Motor neuron (in vitro differentiated cells): ENCODE results near the gene KLHL13. TPM values are rescaled to one million over a fixed set of nuclear protein-coding genes. Genes with fewer than 3 reads are reported as not detected.
"Not testable (repeated sequence)": the region's sequence is repeated elsewhere in the genome, so short reads cannot be mapped to it uniquely, and the experiment has no call there.

Experiments used
- ATAC-seq, 8 experiments: fragments of 200-7000 bp; cut with Tn5 transposase; replicated peaks in 6 of 8; 2 replicates each; pipeline ENCODE4 v1.8.0; 2021; ENCODE audit warnings: mild to moderate bottlenecking in 8 of 8, moderate library complexity in 8 of 8
- H3K27ac ChIP-seq, 2 donors: fragments of 250-450 bp; sonication (Bioruptor Pico); 2 replicates each; pipeline ENCODE4 v1.9.0; 2021; ENCODE audit warnings: antibody characterized with exemption in 2 of 2, mild to moderate bottlenecking in 2 of 2, moderate library complexity in 1 of 2
- H3K4me1 ChIP-seq, 2 donors: fragments of 250-450 bp; sonication (Bioruptor Pico); replicated peaks in 1 of 2; 2 replicates each; pipeline ENCODE4 v1.6.1; 2021; ENCODE audit warnings: antibody characterized with exemption in 2 of 2, mild to moderate bottlenecking in 2 of 2, moderate library complexity in 1 of 2
- H3K4me3 ChIP-seq, 5 donors: fragments of 250-450 bp; sonication (Bioruptor Pico); 2 replicates each; pipeline ENCODE4 v1.9.0; 2021; ENCODE audit warnings: antibody characterized with exemption in 5 of 5, mild to moderate bottlenecking in 5 of 5, moderate library complexity in 4 of 5
- WGBS, 10 experiments: fragments of 450-650 bp; shearing (Covaris generic); methylation state at CpG; one replicate each; pipeline ENCODE4 v1.0.0; 2022; 5-methylcytosine and 5-hydroxymethylcytosine counted together
- in situ Hi-C, 9 experiments: fragments of 400-800 bp; cut with MboI; loops; one replicate each; pipeline ENCODE4 v1.15.0; 2021; ENCODE audit warnings: low sequenced_read_pairs in 9 of 9, low pct_unique_long_range_greater_than_20kb in 2 of 9; ENCODE audit not compliant: unreplicated experiment in 9 of 9
- total RNA-seq, 8 experiments: library from RNA; unstranded; fragments of 300-600 nt; gene quantifications; 2 replicates each; pipeline versions ENCODE4 v1.2.3 to v1.2.4, GENCODE V29; 2022

Gene KLHL13
- total RNA-seq, 8 experiments from 2014 or later = 0.35 to 47.1 (median 26.8) TPM

DNA sequence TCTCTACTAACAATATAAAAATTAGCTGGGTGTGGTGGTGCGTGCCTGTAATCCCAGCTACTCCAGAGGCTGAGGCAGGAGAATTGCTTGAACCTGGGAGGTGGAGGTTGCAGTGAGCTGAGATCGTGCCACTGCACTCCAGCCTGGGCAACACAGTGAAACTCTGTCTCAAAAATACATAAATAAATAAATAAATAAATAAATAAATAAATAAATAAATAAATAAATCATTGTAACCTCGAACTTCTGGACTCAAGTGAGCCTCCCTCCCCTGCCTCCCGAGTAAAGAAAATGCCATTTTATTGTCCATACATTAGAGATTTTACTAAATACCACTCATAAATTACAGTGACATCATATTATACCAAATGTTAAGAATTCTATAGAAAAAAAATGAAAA, 7.6 kb upstream of the KLHL13 start:
- H3K4me1 ChIP-seq, H3K27ac ChIP-seq, H3K4me3 ChIP-seq, in situ Hi-C loops, ATAC-seq: not testable (repeated sequence)
- WGBS, 10 experiments = 17 to 100% (median 63%) methylated on average over 1 to 2 of the region's 4 CpGs; no CpG with 5 or more reads in 5 of the 10 experiments

DNA sequence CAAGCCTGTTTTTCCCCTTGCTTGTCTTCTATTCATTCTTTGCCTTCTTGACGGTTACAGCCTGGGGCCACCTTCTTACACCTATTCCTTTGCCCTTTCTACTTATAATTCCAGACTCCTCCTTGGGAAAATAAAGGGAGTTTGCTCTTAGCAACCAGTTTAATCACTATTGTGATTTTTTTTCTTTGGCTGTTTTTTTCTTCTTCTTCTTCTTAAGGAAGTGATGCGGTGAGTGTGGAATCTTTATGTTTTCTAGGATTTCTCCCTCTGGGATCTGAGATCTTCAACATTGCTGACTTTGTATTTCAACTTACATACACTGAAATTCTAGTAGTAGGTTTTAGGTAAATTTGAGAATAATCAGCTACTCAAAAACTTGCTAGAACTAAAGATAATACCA, 1.1 kb upstream of the KLHL13 start:
- ATAC-seq = no peak
- in situ Hi-C loops = no loop called here
- Histone ChIP-seq H3K27ac (no peak overlapping the region), H3K4me3 (no peak overlapping the region), H3K4me1 (no peaks in the 10 kb centered on the region)
- whole genome bisulfite sequencing, 10 experiments = 45 to 80% (median 64%) methylated on average over 1 to 2 of the region's 2 CpGs; no CpG with 5 or more reads in 6 of the 10 experiments

DNA sequence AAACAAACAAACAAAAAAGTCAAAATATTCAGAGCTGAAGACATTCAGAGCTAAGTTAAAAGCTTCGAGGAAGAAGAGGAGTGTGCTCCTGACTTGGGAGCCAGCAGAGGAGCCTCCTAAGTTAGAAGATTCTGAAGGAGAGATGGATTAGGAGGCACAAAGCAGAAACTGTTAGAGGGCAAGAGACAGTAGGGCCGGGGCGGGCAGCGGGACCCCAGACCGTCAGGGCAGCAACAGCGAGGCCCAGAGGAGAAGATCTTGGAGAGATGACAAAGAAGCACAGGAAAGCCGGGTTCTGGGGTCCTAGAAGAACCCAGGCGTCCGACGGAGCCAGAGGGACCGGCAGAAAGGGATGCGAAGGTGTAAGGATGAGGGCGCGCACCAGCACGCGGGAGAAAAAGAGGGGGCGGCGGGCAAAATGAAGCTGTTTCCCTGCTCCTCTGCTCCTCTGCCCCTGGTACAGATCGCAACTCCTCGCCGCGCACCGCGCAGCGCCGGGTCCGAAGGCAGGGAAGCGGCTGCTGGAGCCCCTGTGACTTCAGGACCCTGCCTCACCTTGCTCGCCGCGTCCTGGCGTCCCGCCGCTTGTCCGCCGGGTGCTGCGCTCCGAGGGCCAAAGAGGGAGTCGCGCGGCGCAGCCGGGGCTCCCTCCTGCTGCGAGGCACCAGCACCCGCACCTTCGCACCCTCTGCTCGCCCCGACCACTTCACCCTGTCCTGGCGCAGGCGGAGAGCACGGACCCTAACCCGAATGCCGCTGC, 477 bp downstream of the KLHL13 start:
- in situ Hi-C loops = no loop called here
- peak; percentile 27 to 75 (median 68) for ATAC-seq
- peak overlapping the region; percentile 47 to 74 for H3K27ac ChIP-seq
- H3K4me3 ChIP-seq = peak overlapping the region; percentile 77 to 95 (median 92)
- 20% methylated on average over 11 of the region's 53 CpGs; no CpG with 5 or more reads in 9 of the 10 experiments for WGBS, 10 experiments
- no peaks in the 10 kb centered on the region for H3K4me1 ChIP-seq

DNA sequence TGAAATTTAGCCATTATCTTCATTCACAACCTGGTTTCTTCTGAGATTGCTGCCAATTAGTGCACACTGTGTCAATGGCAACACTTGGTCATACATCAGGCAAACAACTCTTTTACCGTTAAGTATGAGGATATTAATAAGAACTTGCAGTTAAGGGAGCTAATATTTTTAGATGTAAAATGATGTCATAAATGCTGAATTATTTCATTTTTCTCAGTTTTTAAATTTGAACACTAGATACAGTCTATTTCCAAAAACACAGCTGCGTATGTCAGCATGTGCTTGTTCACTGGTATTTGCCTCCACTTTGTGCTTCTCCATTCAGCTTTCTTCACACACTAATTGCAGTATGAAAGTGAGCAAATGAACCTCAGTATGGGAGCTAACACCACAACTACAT, 1.6 kb downstream of the KLHL13 start:
- no peaks in the 10 kb centered on the region for H3K4me1 ChIP-seq
- WGBS, 10 experiments = 36 to 80% methylated on average over 1 to 2 of the region's 2 CpGs; no CpG with 5 or more reads in 8 of the 10 experiments
- peak overlapping the region; percentile 77 to 95 (median 92) for H3K4me3 ChIP-seq
- no peak for ATAC-seq
- in situ Hi-C loops = no loop called here
- no peak overlapping the region for H3K27ac ChIP-seq

DNA sequence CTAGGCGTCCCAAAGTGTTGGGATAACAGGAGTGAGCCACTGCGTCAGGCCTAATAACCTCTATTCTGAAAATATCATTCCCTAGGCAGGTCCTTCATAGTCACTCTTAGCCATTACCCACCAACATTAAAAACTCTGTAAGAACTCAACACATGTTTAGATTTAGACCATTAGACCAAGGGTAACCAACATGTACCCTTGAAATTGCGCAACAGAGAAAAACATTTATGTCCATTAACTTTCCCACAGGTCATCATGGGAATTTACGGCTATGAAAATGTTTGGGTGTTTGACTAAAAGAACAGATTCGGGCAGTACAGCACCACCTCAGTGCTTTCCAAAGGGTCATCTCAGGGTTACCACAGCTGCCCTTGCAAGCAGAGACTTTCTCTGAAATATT, 7.5 kb downstream of the KLHL13 start:
- in situ Hi-C loops = no loop called here
- no peaks in the 10 kb centered on the region for H3K4me1 ChIP-seq
- WGBS, 10 experiments = 40 to 100% (median 84%) methylated on average over 1 to 4 of the region's 5 CpGs; no CpG with 5 or more reads in 6 of the 10 experiments
- no peak overlapping the region for H3K4me3 ChIP-seq
- ATAC-seq = no peak
- no peak overlapping the region for H3K27ac ChIP-seq

DNA sequence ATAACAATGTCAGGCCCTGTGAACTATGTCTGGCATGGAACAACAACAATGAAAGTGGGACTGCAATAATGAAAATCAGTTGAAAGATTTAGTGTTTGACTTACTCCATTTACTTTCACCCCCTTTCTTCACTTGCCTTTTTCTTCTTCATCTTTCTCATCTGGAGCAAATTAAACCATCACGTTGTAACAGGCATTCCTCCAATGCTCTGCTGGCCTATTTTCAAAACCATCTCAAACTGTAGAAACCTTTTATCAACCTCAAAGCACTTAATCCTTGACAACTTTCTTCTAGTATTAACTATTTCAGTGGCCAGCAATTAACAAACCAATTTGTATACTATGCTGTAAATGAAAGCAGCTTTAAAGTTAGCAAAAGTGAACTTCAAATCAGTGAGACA, 8.3 kb downstream of the KLHL13 start:
- 0 to 100% (median 25%) methylated on average over 1 of the region's 1 CpG; no CpG with 5 or more reads in 4 of the 10 experiments for WGBS, 10 experiments
- in situ Hi-C loops = no loop called here
- Histone ChIP-seq H3K27ac (no peak overlapping the region), H3K4me1 (no peaks in the 10 kb centered on the region), H3K4me3 (no peak overlapping the region)
- no peak for ATAC-seq

DNA sequence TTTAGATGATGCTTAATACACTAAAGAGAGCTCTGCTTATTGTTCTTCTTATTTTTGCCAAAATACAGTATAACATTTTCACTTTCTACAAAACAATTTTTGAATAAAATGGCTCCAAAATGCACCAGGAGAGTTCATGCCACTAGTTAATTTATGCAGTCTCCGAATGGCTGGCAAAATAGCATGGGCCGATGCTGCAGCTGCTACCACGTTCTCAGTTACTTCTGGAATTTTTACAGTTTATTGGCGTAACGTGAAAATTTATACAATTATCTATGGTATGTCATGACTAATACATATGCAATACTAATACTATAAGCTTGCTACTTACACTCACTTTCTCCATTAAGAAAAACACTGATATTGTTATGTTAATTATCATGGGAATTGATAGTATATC, 16.5 kb downstream of the KLHL13 start:
- no peaks in the 10 kb centered on the region for H3K4me1 ChIP-seq
- ATAC-seq = no peak
- no peak overlapping the region for H3K27ac ChIP-seq
- in situ Hi-C loops = no loop called here
- no peak overlapping the region for H3K4me3 ChIP-seq
- WGBS, 10 experiments = 56 to 90% (median 74%) methylated on average over 2 to 5 of the region's 5 CpGs; no CpG with 5 or more reads in 6 of the 10 experiments

DNA sequence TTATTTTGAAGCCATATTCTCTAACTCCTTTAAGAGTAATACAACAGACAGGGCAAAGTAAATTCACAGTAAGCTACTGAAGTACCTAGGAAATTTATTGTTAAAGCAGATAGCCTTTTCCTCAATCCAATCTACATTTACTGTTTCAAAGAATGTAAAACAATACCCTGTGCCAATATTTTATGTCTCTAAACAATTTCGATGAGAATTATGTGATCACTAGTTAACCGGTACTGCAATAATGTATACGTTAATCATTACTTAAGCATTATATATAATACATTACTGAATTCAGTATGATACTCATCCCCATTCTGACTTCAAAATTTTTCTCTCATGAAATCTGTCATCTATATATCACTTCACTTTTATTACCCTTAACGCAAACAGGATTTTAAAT, 28.5 kb downstream of the KLHL13 start:
- H3K27ac ChIP-seq = no peak overlapping the region
- 17 to 100% (median 61%) methylated on average over 2 to 4 of the region's 4 CpGs; no CpG with 5 or more reads in 3 of the 10 experiments for WGBS, 10 experiments
- H3K4me1 ChIP-seq = no peaks in the 10 kb centered on the region
- no peak overlapping the region for H3K4me3 ChIP-seq
- ATAC-seq = no peak
- in situ Hi-C loops = no loop called here

DNA sequence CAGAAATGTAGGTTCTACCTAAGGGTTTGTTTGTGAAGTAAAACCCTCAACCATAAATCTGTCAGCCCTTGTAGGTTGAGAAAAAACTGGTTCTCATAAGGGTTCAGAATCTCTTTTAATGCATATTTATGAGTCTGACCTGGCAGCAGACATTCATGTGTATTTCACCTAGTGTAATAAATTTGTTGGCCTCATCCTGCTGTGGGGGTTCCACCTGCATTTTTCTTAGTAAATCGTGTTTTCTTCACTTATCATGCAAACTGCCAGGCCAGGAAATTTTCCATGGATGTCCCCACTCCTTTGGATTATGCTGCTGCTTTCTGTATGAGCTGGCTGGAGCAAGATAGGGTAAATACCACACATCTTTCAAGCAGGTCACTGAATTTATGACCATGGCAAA, 42.4 kb downstream of the KLHL13 start:
- in situ Hi-C loops = no loop called here
- peak in 5 of 8 experiments; percentile 20 to 62 (median 53) for ATAC-seq
- WGBS, 10 experiments = 0 to 43% (median 8%) methylated on average over 1 of the region's 1 CpG; no CpG with 5 or more reads in 6 of the 10 experiments
- Histone ChIP-seq H3K4me3 (no peak overlapping the region), H3K4me1 (peaks cover 0 to 8% of the 10 kb centered on the region in 2 donors), H3K27ac (no peak overlapping the region)

DNA sequence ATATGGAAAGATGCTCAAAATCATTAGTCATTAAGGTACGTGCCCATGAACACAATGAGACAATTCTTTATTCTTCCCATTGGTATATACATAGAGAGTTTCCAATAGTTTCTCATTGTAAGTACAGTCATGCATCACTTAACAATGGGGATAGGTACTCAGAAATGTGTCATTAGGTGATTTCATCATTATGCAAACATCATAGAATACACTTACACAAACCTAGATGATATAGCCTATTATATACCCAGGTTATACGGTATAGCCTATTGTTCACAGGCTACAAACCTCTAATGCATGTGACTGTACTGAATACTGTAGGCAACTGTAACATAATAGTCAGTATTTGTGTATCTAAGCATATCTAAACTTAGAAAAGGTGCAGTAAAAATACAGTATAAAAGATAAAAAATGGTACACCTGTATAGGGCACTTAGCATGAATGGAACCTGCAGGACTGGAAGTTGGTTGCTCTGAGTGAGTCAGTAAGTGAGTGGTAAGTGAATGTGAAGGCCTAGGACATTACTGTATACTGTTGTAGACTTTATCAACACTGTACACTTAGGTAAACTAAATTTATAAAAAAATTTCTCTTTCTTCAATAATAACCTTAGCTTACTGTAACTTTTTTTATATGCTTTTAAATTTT, 49.6 kb downstream of the KLHL13 start:
- no peak overlapping the region for H3K4me3 ChIP-seq
- H3K27ac ChIP-seq = no peak overlapping the region
- in situ Hi-C loops = no loop called here
- 0 to 80% (median 36%) methylated on average over 1 to 2 of the region's 2 CpGs; no CpG with 5 or more reads in 5 of the 10 experiments for WGBS, 10 experiments
- no peak for ATAC-seq
- no peaks in the 10 kb centered on the region for H3K4me1 ChIP-seq

DNA sequence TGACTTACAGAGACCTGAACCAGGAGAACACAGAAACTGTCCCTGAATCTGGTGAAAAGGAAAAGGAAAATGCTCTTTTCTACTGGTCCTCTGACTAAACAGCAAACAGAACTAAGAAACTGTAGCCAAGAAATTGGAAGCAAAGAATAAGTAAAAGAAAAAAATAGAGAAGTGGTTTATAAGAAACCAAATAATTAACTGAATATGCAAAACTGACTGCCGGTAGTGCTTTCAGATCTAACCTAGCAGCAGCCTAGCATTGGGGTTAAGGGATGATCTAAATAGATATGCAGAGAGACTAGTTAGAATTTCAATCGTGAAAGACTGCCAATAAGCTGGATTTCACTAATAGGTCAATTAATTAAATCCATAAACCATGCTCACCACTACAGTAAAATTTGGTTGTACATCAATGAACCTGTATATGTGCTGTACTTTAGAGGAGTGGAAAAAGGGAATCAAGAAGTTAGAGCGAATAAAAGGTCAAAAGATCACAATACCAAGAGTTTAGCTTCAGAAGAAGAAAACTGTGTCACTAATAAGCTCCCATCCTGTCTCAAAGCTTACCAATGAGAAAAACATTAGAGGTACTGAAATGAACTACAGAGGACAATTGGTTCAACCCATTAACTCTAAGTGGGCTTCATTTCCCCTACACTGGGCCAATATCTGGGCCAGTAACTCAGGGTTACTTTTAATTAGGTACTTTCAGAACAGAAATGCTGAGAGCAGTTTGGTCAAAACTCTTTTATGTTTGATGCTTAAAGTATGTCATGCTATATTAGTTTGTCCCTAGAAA, 53.6 kb downstream of the KLHL13 start:
- ATAC-seq = no peak
- in situ Hi-C loops = no loop called here
- no peaks in the 10 kb centered on the region for H3K4me1 ChIP-seq
- H3K27ac ChIP-seq = no peak overlapping the region
- 0 to 100% (median 13%) methylated on average over 1 to 3 of the region's 3 CpGs; no CpG with 5 or more reads in 2 of the 10 experiments for WGBS, 10 experiments
- H3K4me3 ChIP-seq = no peak overlapping the region

DNA sequence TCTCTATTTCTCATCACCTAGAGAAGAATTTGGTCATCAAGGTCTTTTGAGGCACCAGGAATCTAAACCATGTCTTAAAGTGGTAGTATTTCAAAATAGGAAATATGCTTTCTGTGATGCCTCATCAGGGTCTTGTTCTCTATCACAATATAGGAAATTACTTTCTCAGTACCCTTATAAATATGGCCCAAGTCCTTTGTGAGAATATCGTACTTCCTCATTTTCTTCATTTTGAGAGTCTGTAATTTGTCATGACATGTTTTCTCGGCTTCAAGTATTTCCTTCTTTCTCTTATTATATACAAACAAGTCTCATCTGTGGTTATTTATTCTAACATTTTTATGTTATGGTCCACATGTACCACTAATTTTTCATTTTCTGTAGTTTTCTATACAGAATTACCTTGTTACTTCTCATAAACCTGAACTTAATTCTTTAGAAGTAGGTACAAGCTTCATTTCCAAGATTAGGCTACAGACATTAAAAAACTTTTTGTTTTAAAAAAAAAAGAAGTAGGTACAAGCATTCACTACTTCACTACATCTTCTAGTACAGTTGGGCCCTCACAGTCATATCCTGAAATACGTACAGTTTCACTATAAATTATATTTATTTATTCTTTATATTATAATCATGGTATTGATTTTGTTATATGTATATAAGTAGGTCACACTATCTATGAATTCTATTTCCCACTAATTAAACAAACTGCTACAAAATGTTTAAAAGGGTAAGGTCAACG, 54.4 kb downstream of the KLHL13 start:
- no peaks in the 10 kb centered on the region for H3K4me1 ChIP-seq
- WGBS, 10 experiments = 4 to 98% (median 62%) methylated on average over 2 to 4 of the region's 4 CpGs; no CpG with 5 or more reads in 3 of the 10 experiments

More for the DNA sequence above, 54.4 kb downstream of the KLHL13 start:
- ATAC-seq = no peak
- in situ Hi-C loops = no loop called here
- Histone ChIP-seq H3K27ac (no peak overlapping the region), H3K4me3 (no peak overlapping the region)
